HepG2 (cell line): ENCODE results near the gene NYAP1. TPM values are rescaled to one million over a fixed set of nuclear protein-coding genes. Genes with fewer than 3 reads are reported as not detected.
A peak's percentile ranks its signal among the peaks of the same experiment; 100 is the strongest.

Source experiments
- AKNA ChIP-seq: sonication (generic); formaldehyde crosslinking; IDR thresholded peaks from 2 replicates; pipeline ENCODE4 v1.4.0; 2020; ENCODE audit warnings: missing genetic modification reagents, borderline replicate concordance
- ASH2L ChIP-seq: fragments of 300-600, 200-600 bp; sonication (generic); IDR thresholded peaks from 2 replicates; pipeline ENCODE4 v1.7.0; 2017; ENCODE audit warnings: low read depth, mild to moderate bottlenecking, moderate library complexity, mixed read lengths, low read length; ENCODE audit not compliant: insufficient read length
- ATF4 ChIP-seq, 2 experiments: fragments of 450-650 bp in 1 of 2; sonication (generic) in 1 of 2; formaldehyde crosslinking; IDR thresholded peaks; 2 replicates each; pipeline versions ENCODE4 v1.5.0 to v1.8.0; 2020 to 2022; ENCODE audit warnings: mild to moderate bottlenecking in 1 of 2, missing genetic modification reagents in 1 of 2
- CREM ChIP-seq, 2 experiments: sonication (generic) in 1 of 2; formaldehyde crosslinking in 1 of 2; IDR thresholded peaks; 2 replicates each; pipeline versions ENCODE4 v1.4.0 to v1.6.1; 2016 to 2020; ENCODE audit warnings: antibody characterized with exemption in 1 of 2, mild to moderate bottlenecking in 1 of 2, missing genetic modification reagents in 1 of 2
- ELK4 ChIP-seq: sonication (generic); formaldehyde crosslinking; IDR thresholded peaks from 2 replicates; pipeline ENCODE4 v1.9.0; 2021; ENCODE audit warnings: missing genetic modification reagents, borderline replicate concordance
- FOXP1 ChIP-seq, 2 experiments: fragments of 450-650 bp in 1 of 2; IDR thresholded peaks; 2 replicates each; pipeline ENCODE4 v1.6.1; 2017 to 2018; ENCODE audit warnings: antibody characterized with exemption in 1 of 2
- MED13 ChIP-seq: sonication (generic); formaldehyde crosslinking; IDR thresholded peaks from 2 replicates; pipeline ENCODE4 v1.5.0; 2020; ENCODE audit warnings: missing genetic modification reagents
- MIER3 ChIP-seq: IDR thresholded peaks from 2 replicates; pipeline ENCODE4 v1.6.1; 2016; ENCODE audit warnings: missing compliant biosample characterization, borderline replicate concordance
- RBAK ChIP-seq: sonication (generic); formaldehyde crosslinking; IDR thresholded peaks from 2 replicates; pipeline ENCODE4 v1.5.1; 2020; ENCODE audit warnings: mild to moderate bottlenecking, missing genetic modification reagents
- SALL1 ChIP-seq: sonication (generic); formaldehyde crosslinking; IDR thresholded peaks from 2 replicates; pipeline ENCODE4 v1.8.0; 2022; ENCODE audit warnings: mild to moderate bottlenecking, missing genetic modification reagents
- TARDBP ChIP-seq: sonication (generic); formaldehyde crosslinking; IDR thresholded peaks from 2 replicates; pipeline ENCODE4 v1.8.0; 2022; ENCODE audit warnings: mild to moderate bottlenecking, missing genetic modification reagents
- THRA ChIP-seq: sonication (generic); formaldehyde crosslinking; IDR thresholded peaks from 2 replicates; pipeline ENCODE4 v1.4.0; 2020; ENCODE audit warnings: missing genetic modification reagents, borderline replicate concordance
- ZBTB3 ChIP-seq: sonication (generic); formaldehyde crosslinking; IDR thresholded peaks from 2 replicates; pipeline ENCODE4 v1.4.0; 2020; ENCODE audit warnings: low read depth, mild to moderate bottlenecking, moderate library complexity, missing genetic modification reagents, borderline replicate concordance
- ZBTB42 ChIP-seq: sonication (generic); formaldehyde crosslinking; IDR thresholded peaks from 2 replicates; pipeline ENCODE4 v1.5.0; 2020; ENCODE audit warnings: mild to moderate bottlenecking, missing genetic modification reagents
- ZFP36 ChIP-seq: fragments of 150-350 bp; IDR thresholded peaks from 2 replicates; pipeline ENCODE4 v1.6.1; 2018; ENCODE audit warnings: borderline replicate concordance, low read length, low read depth; ENCODE audit not compliant: partially characterized antibody
- ZNF367 ChIP-seq: sonication (generic); formaldehyde crosslinking; IDR thresholded peaks from 2 replicates; pipeline ENCODE4 v1.4.0; 2020; ENCODE audit warnings: missing genetic modification reagents, borderline replicate concordance
- ZNF549 ChIP-seq: sonication (generic); formaldehyde crosslinking; IDR thresholded peaks from 2 replicates; pipeline ENCODE4 v1.5.0; 2020; ENCODE audit warnings: missing genetic modification reagents
- polyA plus RNA-seq, 8 experiments: library from polyadenylated mRNA; depleted of rRNA in 3 of 8; stranded (reverse) in 7 of 8; unstranded in 1 of 8; fragments of >200 nt; fragmentation: Illumina TruSeq in 4 of 8; extraction: Trizol in 4 of 8; gene quantifications; 2 replicates each; pipeline versions ENCODE4 v1.2.1 to v1.2.3, GENCODE V29; 2011 to 2016; ENCODE audit warnings: low read depth in 4 of 8, missing spikeins in 1 of 8, mixed read lengths in 1 of 8; ENCODE audit not compliant: insufficient read depth in 1 of 8
- total RNA-seq, 5 experiments: library from RNA; depleted of rRNA; stranded (reverse); fragments of >200 nt; fragmentation: Illumina TruSeq; extraction: Trizol; gene quantifications; 2 replicates each; pipeline ENCODE4 v1.2.3, GENCODE V29; 2016; ENCODE audit warnings: low read depth in 1 of 5

NYAP1 gene
- total and polyA plus RNA-seq, 2 of the 13 experiments (the other 11 are each of a cell fraction or from before 2014, with no cell fraction given): 0.15 to 0.46 TPM

- TF ChIP-seq THRA (CRISPR knock-in tag): peak; percentile 79; the same call in 1 of the 2 replicates
- TF ChIP-seq TARDBP: peak; percentile 89
- no peak for TF ChIP-seq MED13 (CRISPR knock-in tag)
- peak; percentile 96 for TF ChIP-seq SALL1 (CRISPR knock-in tag)
- no peak for TF ChIP-seq ZNF549 (CRISPR knock-in tag)
- no peak for TF ChIP-seq ELK4 (CRISPR knock-in tag)
- no peak for TF ChIP-seq AKNA (CRISPR knock-in tag)
- TF ChIP-seq ZBTB3 (CRISPR knock-in tag): 0 out of 2 replicates have a peak, but pooled peaks have one; percentile 79
- TF ChIP-seq ASH2L: peak; percentile 82
- no peak for TF ChIP-seq ZFP36
- TF ChIP-seq ZBTB42 (CRISPR knock-in tag): peak; percentile 36; the same call in 1 of the 2 replicates
- no peak for TF ChIP-seq FOXP1 (IDR thresholded peaks at IDR 0.05)
- TF ChIP-seq FOXP1 (CRISPR knock-in tag; IDR thresholded peaks at IDR 0.05): peak; percentile 80
- TF ChIP-seq ATF4 (CRISPR knock-in tag; IDR thresholded peaks at IDR 0.05): peak in 1 of 2 experiments; percentile 71; a peak in 1 of 4 replicates
- no peak for TF ChIP-seq RBAK (CRISPR knock-in tag)
- TF ChIP-seq ZNF367: no peak
- TF ChIP-seq MIER3 (CRISPR knock-in tag): peak; percentile 43; the same call in 1 of the 2 replicates
- peak; percentile 71 for TF ChIP-seq CREM (IDR thresholded peaks at IDR 0.05)
- no peak for TF ChIP-seq CREM (CRISPR knock-in tag; IDR thresholded peaks at IDR 0.05)
Measured at GRCh38 chr7:100444311-100445278, 39.1 kb upstream of the NYAP1 start (continued).
